ENCODE data around the gene DMKN. TPM values are rescaled to one million over a fixed set of nuclear protein-coding genes. Genes with fewer than 3 reads are reported as not detected.

DMKN gene
- total and polyA plus RNA-seq, 4 donors: 79.0 to 278 (median 106) TPM

- peaks cover 6 to 19% (median 13%) of the 10 kb centered on the region in 5 donors for H3K4me1 ChIP-seq (ENCODE audit: control insufficient read depth in 5 of 5, insufficient read depth in 5 of 5, low read length in 5 of 5)
- 86 to 90% methylated on average over 3 of the region's 3 CpGs for WGBS, 2 donors
- TF ChIP-seq, protein P1, sequence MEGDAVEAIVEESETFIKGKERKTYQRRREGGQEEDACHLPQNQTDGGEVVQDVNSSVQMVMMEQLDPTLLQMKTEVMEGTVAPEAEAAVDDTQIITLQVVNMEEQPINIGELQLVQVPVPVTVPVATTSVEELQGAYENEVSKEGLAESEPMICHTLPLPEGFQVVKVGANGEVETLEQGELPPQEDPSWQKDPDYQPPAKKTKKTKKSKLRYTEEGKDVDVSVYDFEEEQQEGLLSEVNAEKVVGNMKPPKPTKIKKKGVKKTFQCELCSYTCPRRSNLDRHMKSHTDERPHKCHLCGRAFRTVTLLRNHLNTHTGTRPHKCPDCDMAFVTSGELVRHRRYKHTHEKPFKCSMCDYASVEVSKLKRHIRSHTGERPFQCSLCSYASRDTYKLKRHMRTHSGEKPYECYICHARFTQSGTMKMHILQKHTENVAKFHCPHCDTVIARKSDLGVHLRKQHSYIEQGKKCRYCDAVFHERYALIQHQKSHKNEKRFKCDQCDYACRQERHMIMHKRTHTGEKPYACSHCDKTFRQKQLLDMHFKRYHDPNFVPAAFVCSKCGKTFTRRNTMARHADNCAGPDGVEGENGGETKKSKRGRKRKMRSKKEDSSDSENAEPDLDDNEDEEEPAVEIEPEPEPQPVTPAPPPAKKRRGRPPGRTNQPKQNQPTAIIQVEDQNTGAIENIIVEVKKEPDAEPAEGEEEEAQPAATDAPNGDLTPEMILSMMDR (IDR thresholded peaks at IDR 0.05; ENCODE audit: control extremely low read depth, extremely low read depth): no peak
- peak overlapping the region; percentile 89 for H3K4me3 ChIP-seq
- H3K9ac ChIP-seq (ENCODE audit: insufficient read depth in 1 of 2, low read length in 2 of 2): peak overlapping the region; percentile 33 to 76
- H3K27me3 ChIP-seq (ENCODE audit: control insufficient read depth in 3 of 3, insufficient read depth in 3 of 3, low read length in 2 of 3): no peaks in the 10 kb centered on the region
- H3K36me3 ChIP-seq (ENCODE audit: control insufficient read depth in 4 of 4, insufficient read depth in 4 of 4, low read length in 4 of 4): peaks cover 0 to 5% (median 2%) of the 10 kb centered on the region in 4 donors
- H3K9me3 ChIP-seq (ENCODE audit: control insufficient read depth in 4 of 4, insufficient read depth in 3 of 4, low read length in 3 of 4): no peaks in the 10 kb centered on the region
- ATAC-seq (ENCODE audit: insufficient read depth, low FRiP score): no peak
- DNase-seq: no peak
- H3K27ac ChIP-seq (ENCODE audit: low read depth in 1 of 2, low read length in 1 of 2): peak overlapping the region in 1 of 2 donors; percentile 78
Measured at GRCh38 chr19:35544110-35544802, 30.8 kb upstream of the DMKN start.

GRCh38 chr19:35543280-35544109 is 30.0 kb upstream of the DMKN start:
- peaks cover 6 to 19% (median 13%) of the 10 kb centered on the region in 5 donors for H3K4me1 ChIP-seq (ENCODE audit: control insufficient read depth in 5 of 5, insufficient read depth in 5 of 5, low read length in 5 of 5)
- H3K9ac ChIP-seq (ENCODE audit: insufficient read depth in 1 of 2, low read length in 2 of 2): no peak overlapping the region
- no peaks in the 10 kb centered on the region for H3K9me3 ChIP-seq (ENCODE audit: control insufficient read depth in 4 of 4, insufficient read depth in 3 of 4, low read length in 3 of 4)
- H3K27ac ChIP-seq (ENCODE audit: low read depth in 1 of 2, low read length in 1 of 2): peak overlapping the region in 1 of 2 donors; percentile 4
- no peaks in the 10 kb centered on the region for H3K27me3 ChIP-seq (ENCODE audit: control insufficient read depth in 3 of 3, insufficient read depth in 3 of 3, low read length in 2 of 3)
- TF ChIP-seq, protein P1 (IDR thresholded peaks at IDR 0.05; ENCODE audit: control extremely low read depth, extremely low read depth): no peak
- H3K36me3 ChIP-seq (ENCODE audit: control insufficient read depth in 4 of 4, insufficient read depth in 4 of 4, low read length in 4 of 4): peaks cover 0 to 5% (median 2%) of the 10 kb centered on the region in 4 donors
- H3K4me3 ChIP-seq: no peak overlapping the region
- DNase-seq (no peak), ATAC-seq (ENCODE audit: insufficient read depth, low FRiP score) (no peak)
- WGBS, 2 donors: 96% methylated on average over 15 of the region's 15 CpGs

- Histone ChIP-seq H3K9me3 (ENCODE audit: control insufficient read depth in 4 of 4, insufficient read depth in 3 of 4, low read length in 3 of 4) (no peaks in the 10 kb centered on the region), H3K9ac (ENCODE audit: insufficient read depth in 1 of 2, low read length in 2 of 2) (no peak overlapping the region), H3K27ac (ENCODE audit: low read depth in 1 of 2, low read length in 1 of 2) (no peak overlapping the region), H3K4me1 (ENCODE audit: control insufficient read depth in 5 of 5, insufficient read depth in 5 of 5, low read length in 5 of 5) (peaks cover 6 to 19% (median 13%) of the 10 kb centered on the region in 5 donors), H3K36me3 (ENCODE audit: control insufficient read depth in 4 of 4, insufficient read depth in 4 of 4, low read length in 4 of 4) (peaks cover 0 to under 1% (median 0%) of the 10 kb centered on the region in 4 donors), H3K27me3 (ENCODE audit: control insufficient read depth in 3 of 3, insufficient read depth in 3 of 3, low read length in 2 of 3) (no peaks in the 10 kb centered on the region), H3K4me3 (no peak overlapping the region)
- WGBS, 2 donors: 96% methylated on average over 11 of the region's 11 CpGs
- DNase-seq (no peak), ATAC-seq (ENCODE audit: insufficient read depth, low FRiP score) (no peak)
- TF ChIP-seq, protein P1 (IDR thresholded peaks at IDR 0.05; ENCODE audit: control extremely low read depth, extremely low read depth): no peak
Measured at GRCh38 chr19:35542209-35542608, 28.8 kb upstream of the DMKN start.

Measured in lung (tissue), 12 donors.